Urinary bladder (tissue), 4 donors: ENCODE measurements around the gene PRR22. TPM values are rescaled to one million over a fixed set of nuclear protein-coding genes. Genes with fewer than 3 reads are reported as not detected.
A peak's percentile ranks its signal among the peaks of the same experiment; 100 is the strongest.
"Not testable (repeated sequence)": the region's sequence is repeated elsewhere in the genome, so short reads cannot be mapped to it uniquely, and the experiment has no call there.

ENCODE experiments used
- DNase-seq: peaks from one replicate; pipeline ENCODE4 v3.0.0-alpha.2; 2015; ENCODE audit errors: extremely low spot score
- H3K27ac ChIP-seq: one replicate; pipeline ENCODE4 v1.5.1; 2013; ENCODE audit warnings: low read depth, mild to moderate bottlenecking, moderate library complexity
- H3K36me3 ChIP-seq: one replicate; pipeline ENCODE4 v1.6.1; 2013; ENCODE audit warnings: mild to moderate bottlenecking, moderate library complexity; ENCODE audit not compliant: insufficient read depth
- H3K4me1 ChIP-seq: one replicate; pipeline ENCODE4 v1.6.1; 2013; ENCODE audit warnings: mild to moderate bottlenecking, moderate library complexity; ENCODE audit not compliant: insufficient read depth
- H3K4me3 ChIP-seq: one replicate; pipeline ENCODE4 v1.5.1; 2013; ENCODE audit warnings: low read depth, low read length
- WGBS: extraction: QIAGEN DNeasy Blood & Tissue Kit; methylation state at CpG from one replicate; pipeline ENCODE4 v1.1.7; 2013; 5-methylcytosine and 5-hydroxymethylcytosine counted together
- polyA plus RNA-seq: library from polyadenylated mRNA; stranded (reverse); fragments of 200-250 nt; gene quantifications from one replicate; pipeline ENCODE4 v1.2.3, GENCODE V29; 2013
- total RNA-seq: library from RNA; depleted of rRNA; stranded (reverse); fragments of >200 nt; gene quantifications from one replicate; pipeline ENCODE4 v1.2.3, GENCODE V29; 2014
- donor health status: healthy with polysubstance abuse.
- donor health status: healthy.

Gene PRR22
- total and polyA plus RNA-seq, 2 donors = 0.48 to 2.3 TPM

GRCh38 chr19:5792224-5792623 lies 7.7 kb upstream of the PRR22 start:
- peaks cover 4% of the 10 kb centered on the region for H3K36me3 ChIP-seq
- no peak for DNase-seq
- 94% methylated on average over 18 of the region's 18 CpGs for WGBS
- H3K4me1 ChIP-seq = no peaks in the 10 kb centered on the region
- H3K27ac ChIP-seq = no peak overlapping the region
- H3K4me3 ChIP-seq = no peak overlapping the region

- WGBS = 10% methylated on average over 72 of the region's 72 CpGs
- no peaks in the 10 kb centered on the region for H3K4me1 ChIP-seq
- H3K36me3 ChIP-seq = peaks cover 7% of the 10 kb centered on the region
- peak within 1 kb of the TSS; percentile 53 for H3K4me3 ChIP-seq
- H3K27ac ChIP-seq = peak within 1 kb of the TSS; percentile 96
- DNase-seq = peak; percentile 93
Observed at GRCh38 chr19:5790559-5791520, 6.3 kb upstream of the PRR22 start, which contains the start of gene DUS3L. DUS3L (minus strand) TSS chr19:5791163; CDS start chr19:5791141, 22 bp downstream.

DNA sequence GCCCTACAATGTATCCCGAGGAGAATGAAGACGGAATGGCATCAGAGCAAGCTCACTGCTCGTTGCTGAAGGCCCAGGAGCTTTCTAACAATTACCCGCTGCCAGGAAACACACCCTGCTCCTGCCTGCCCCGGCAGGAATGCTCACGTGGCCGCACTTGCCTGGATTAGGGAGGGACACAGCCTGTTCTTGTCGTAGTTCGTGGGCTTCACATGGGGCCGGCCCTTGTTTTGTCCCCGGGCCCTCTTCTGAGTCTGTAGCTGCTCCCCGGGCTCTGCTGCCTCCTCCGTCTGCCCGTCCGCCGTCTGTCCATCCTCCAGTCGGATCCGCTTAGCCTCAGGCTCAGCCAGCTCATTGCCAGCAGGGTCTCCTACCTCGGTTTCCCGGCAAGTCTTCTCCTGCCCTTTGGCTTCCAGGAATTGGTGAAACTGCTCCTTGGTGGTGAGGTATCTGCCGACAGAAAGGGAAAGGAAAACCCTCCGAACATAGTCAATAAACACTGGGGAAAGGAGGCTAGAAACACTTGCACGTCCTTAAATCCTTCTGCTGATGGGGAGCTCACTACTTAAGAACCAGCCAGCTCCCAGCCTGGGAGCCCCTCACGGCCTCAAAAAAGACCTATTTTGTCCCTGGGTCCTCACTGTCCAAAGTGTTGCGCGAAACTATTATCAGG lies 5.5 kb upstream of the PRR22 start:
- 75% methylated on average over 26 of the region's 26 CpGs for WGBS
- H3K4me1 ChIP-seq = no peaks in the 10 kb centered on the region
- DNase-seq = no peak
- H3K4me3 ChIP-seq = peak overlapping the region; percentile 53
- no peak overlapping the region for H3K27ac ChIP-seq
- peaks cover 7% of the 10 kb centered on the region for H3K36me3 ChIP-seq

DNA sequence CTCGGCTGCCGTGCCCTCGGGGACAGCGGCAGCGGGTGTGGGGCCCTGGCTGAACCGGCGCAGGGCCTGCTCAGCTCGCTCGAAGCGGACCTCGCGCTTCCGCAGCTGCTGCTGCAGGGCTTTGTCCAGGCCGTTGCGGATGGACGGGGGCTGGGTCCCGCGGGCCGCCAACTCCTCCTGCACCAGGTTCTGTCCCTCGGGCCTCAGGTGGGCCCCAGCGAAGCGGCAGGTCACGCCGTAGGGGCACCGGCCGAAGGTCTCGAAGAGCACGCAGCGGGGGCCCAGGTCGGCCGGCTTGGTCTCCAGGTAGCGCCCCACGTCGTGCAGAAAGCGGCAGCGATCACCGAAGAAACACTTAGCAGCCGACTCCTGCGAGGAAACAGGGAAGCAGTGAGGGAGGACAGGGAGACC lies 4.8 kb upstream of the PRR22 start:
- Histone ChIP-seq H3K27ac (no peak overlapping the region), H3K4me1 (no peaks in the 10 kb centered on the region), H3K4me3 (no peak overlapping the region), H3K36me3 (peaks cover 7% of the 10 kb centered on the region)
- WGBS = 95% methylated on average over 39 of the region's 39 CpGs
- no peak for DNase-seq

DNA sequence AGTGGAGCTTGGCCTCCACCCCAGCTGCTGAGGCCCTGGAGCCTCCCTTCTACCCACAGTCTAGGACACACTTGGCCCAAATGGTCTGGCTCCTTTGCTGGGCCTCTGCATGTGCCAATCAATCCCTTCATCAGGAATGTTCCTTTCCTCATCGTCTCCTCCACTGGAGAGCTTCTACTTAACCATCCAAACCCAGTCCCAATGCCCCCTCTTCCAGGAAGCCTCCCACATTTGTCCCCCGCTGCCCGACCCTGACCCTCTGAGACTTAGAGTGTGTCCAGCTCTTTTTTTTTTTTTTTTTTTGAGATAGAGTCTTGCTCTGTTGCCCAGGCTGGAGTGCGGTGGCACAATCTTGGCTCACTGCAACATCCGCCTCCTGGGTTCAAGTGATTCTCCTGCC lies 3.9 kb upstream of the PRR22 start:
- 91% methylated on average over 5 of the region's 5 CpGs for WGBS
- DNase-seq = no peak
- Histone ChIP-seq H3K4me3 (no peak overlapping the region), H3K4me1 (no peaks in the 10 kb centered on the region), H3K36me3 (peaks cover 7% of the 10 kb centered on the region), H3K27ac (no peak overlapping the region)

GRCh38 chr19:5787409-5788182 lies 3.0 kb upstream of the PRR22 start:
- Histone ChIP-seq H3K27ac (no peak overlapping the region), H3K36me3 (peaks cover 7% of the 10 kb centered on the region), H3K4me1 (no peaks in the 10 kb centered on the region), H3K4me3 (no peak overlapping the region)
- no peak for DNase-seq
- WGBS = 95% methylated on average over 39 of the region's 39 CpGs

DNA sequence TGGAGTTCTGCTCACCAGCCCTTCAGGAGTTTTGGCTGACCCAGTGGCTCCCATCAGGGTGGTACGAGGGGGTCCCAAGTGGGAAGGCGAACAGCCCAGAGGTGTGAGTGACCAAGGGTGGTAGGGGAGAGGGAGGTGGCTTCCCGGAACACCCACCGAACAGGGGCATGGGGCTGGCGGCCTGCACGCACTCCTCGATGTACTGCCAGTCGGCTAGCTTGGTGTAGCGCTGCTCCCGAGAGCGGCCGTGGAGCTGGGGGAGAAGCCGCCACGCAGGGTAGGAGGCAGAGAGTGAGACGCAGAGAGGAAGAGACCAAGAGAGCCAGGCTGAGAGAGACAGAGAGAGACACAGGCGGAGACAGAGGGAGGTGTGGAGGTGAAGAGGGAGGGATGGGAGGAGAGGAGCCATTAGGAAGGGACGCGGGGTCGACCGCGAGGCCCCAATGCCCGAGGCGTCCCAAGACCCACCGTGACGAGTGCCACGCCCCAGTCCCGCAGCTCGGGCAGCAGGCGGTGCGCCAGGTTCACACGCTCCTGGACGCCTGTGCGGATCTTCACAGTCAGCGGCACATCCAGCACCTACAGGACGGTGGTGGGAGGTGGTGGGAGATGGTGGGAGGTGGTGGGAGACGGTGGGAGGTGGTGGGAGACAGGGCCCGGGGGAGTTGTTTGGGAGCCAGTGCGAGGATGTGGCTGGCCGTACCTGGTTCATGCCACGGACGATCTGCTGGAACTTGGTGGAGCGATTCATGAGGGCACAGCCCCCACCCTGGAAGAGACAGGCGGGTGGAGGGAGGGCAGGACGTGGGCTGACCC lies 2.3 kb upstream of the PRR22 start:
- no peak for DNase-seq
- 93% methylated on average over 44 of the region's 44 CpGs for WGBS

DNA sequence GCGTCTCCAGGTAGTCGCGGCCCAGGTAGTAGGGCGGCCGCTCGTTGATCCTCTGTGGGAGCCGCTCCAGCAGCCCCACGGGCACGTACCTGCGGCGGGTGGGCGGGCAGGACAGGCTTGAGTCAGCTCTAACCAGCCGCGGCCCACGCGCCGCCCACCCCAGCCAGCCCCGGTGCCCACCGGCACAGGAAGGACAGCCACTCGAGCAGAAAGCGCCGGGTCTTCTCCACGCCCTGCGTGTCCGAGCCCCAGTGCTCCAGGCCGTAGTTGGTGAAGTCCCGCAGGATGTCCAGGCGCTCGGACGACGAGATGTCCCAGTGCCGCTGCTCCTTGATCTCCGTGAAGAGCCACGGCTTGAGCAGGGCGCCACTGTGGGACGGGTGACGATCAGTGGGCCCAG lies 877 bp upstream of the PRR22 start:
- peaks cover 7% of the 10 kb centered on the region for H3K36me3 ChIP-seq
- WGBS = 93% methylated on average over 37 of the region's 37 CpGs
- no peaks in the 10 kb centered on the region for H3K4me1 ChIP-seq
- no peak overlapping the region for H3K27ac ChIP-seq
- no peak for DNase-seq
- no peak overlapping the region for H3K4me3 ChIP-seq

More for the DNA sequence above, 2.3 kb upstream of the PRR22 start:
- no peaks in the 10 kb centered on the region for H3K4me1 ChIP-seq
- H3K27ac ChIP-seq = no peak overlapping the region
- no peak overlapping the region for H3K4me3 ChIP-seq
- H3K36me3 ChIP-seq = peaks cover 7% of the 10 kb centered on the region

DNA sequence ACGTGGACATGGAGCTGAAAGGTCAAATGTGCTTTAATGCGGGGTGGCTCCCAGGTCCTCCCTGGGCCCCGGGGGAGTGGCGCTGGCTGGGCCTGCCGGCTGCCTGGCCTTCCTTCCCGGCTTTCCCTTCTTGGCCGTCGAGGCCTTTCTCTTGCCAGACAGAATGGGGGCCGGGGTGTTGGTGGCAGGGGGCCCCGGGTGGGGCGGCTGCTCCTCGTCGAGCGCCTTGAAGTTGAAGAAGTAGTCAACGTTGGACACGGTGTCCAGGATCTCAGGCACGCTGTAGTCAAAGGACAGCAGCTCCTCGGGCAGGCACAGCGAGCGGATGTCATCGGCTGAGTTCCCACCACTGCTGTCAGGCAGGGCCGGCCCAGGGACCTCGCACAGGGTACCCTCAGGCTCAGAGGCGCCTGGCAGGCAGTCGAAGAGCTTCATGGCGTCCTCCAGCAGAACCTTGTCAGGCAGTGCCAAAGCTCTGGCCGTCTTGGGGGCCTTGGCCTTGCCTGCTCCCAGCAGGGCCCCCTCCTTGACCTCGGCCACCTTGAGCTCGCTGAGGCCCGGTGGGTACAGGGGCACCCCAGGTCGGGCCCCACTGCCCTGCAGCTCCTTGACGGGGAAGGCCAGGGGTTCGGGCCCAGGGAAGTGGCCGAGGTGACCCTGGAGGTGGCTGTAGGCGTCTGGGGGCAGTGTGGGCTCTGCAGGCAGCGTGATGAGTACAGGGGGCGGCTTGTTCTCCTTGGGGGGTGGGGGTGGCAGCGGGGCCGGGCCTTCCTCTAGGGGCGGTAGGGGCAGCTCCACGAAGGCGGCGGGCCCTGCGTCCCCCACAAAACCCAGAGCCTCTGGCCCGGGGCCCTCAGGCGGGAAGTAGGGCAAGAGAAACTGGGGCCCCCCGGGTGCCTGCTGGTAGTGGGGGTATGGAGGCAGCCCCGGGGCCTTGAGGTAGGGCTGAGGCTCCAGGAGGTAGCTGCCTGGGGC lies 1.3 kb downstream of the PRR22 start:
- peaks cover 4% of the 10 kb centered on the region for H3K36me3 ChIP-seq
- DNase-seq = no peak

GRCh38 chr19:5782322-5782721 lies 2.2 kb downstream of the PRR22 start:
- 81% methylated on average over 9 of the region's 9 CpGs for WGBS
- DNase-seq = no peak
- Histone ChIP-seq H3K27ac (no peak overlapping the region), H3K4me3 (no peak overlapping the region), H3K4me1 (no peaks in the 10 kb centered on the region), H3K36me3 (peaks cover 4% of the 10 kb centered on the region)

More for the DNA sequence above, 1.3 kb downstream of the PRR22 start:
- Histone ChIP-seq H3K27ac (no peak overlapping the region), H3K4me1 (no peaks in the 10 kb centered on the region), H3K4me3 (no peak overlapping the region)
- WGBS = 80% methylated on average over 48 of the region's 48 CpGs

GRCh38 chr19:5780916-5781315 lies 3.6 kb downstream of the PRR22 start:
- DNase-seq, H3K36me3 ChIP-seq: not testable (repeated sequence)
- 83% methylated on average over 11 of the region's 11 CpGs for WGBS

DNA sequence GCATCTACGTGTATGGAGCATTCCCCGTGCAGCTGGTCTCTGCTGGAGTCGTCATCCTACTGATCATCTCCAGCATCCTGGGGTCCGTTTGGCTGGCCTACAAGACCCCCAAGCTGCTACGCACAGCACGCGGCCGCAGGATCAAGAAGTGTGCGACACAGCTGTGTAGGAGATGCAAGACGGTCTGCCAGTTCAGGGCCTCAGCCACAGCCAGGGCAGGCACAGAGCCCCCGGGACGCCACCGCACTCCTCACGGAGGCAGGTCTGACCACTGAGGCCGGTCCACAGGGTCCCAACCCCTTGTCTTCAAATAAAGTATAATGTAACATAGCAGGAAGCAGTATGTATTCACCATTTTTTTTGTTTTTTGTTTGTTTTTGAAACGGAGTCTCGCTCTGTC lies 6.1 kb downstream of the PRR22 start:
- Histone ChIP-seq H3K4me3 (no peak overlapping the region), H3K27ac (no peak overlapping the region), H3K4me1 (no peaks in the 10 kb centered on the region), H3K36me3 (no peaks in the 10 kb centered on the region)
- no peak for DNase-seq
- 81% methylated on average over 17 of the region's 17 CpGs for WGBS

More at GRCh38 chr19:5780916-5781315, 3.6 kb downstream of the PRR22 start:
- not testable (repeated sequence) for H3K27ac ChIP-seq, H3K4me1 ChIP-seq, H3K4me3 ChIP-seq
